GM19035 (cell line): ENCODE results near the gene ANKS1B.
"Not testable (repeated sequence)": the region's sequence is repeated elsewhere in the genome, so short reads cannot be mapped to it uniquely, and the experiment has no call there.

ENCODE experiments used
- ATAC-seq: cut with Tn5 transposase; IDR thresholded peaks from one replicate; pipeline ENCODE4 v1.9.1; 2021; ENCODE audit not compliant: unreplicated experiment

ANKS1B gene

DNA sequence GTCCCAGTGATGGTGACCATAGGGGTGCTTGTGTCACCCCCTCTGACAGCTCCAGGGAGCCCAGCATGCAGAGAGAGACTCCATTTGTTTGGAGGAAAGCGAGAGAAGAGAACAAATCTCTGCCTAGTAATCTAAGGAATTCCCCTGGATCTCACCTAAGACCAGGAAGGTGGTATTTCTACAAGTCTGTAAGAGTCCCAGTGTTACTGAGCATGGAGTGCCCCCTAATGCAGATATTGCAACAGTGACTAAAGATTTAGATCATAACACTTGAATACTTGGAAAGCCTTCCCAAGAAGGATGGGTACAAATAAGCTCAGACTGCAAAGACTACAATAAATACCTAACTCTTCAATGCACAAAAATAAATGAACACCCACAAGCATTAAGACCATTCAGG is 697.6 kb downstream of the ANKS1B start:
- ATAC-seq: no peak

DNA sequence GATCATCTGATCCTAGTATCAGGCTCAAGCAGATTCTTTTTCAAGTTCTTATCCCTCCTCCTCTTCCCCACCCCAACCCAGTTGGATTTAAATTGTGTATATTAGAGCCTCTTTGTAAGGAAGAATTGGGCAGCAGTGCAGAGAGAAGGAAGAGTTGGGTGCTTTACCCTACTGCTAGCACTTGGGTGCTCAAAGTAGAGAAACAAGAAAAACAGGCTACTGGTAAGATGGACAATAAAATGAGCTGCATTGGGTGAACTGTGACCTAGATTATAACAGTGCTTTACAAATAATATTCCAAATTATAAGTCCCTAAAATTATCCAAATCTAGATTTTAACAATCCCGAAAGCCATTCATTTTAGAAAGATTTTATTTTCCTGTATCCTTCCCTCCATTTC is 700.6 kb downstream of the ANKS1B start:
- ATAC-seq: no peak

DNA sequence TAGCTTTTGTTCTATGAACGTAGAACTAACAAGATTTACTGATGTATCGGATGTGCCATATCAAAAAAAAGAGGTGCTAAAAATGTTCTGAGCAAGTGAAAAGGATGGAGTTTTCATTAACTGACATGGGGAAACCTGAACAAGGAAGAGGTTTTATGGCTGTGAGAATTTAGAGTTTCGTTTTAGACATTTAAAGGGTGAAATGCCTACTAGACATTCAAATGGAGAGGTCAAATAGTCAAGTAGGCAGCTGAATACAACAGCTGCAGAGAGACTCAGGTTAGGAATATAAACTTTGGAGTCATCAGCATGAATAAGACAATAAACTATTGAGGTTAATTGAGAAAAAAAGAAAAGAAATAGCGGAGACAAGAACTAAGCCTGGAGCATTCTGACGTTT is 702.1 kb downstream of the ANKS1B start:
- no peak for ATAC-seq

DNA sequence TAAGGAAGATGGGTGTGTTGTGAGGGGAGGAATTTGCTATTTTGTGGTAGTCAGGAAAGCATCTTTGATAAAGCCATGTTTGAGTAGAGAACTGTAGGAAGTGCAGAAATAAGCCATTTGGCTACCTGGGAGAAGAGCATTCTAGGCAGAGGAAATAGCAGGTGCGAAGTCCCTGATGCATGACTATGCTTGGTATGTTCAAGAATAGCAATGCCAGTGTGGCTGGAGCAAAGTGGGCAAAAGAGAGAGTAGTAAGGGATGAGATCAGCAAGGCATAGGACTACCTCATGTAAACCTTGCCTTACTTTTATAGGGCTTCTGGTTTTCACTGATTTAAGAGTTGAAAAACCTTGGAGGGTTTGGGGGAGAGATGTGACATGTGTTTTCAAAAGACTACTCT is 702.6 kb downstream of the ANKS1B start:
- ATAC-seq: no peak

DNA sequence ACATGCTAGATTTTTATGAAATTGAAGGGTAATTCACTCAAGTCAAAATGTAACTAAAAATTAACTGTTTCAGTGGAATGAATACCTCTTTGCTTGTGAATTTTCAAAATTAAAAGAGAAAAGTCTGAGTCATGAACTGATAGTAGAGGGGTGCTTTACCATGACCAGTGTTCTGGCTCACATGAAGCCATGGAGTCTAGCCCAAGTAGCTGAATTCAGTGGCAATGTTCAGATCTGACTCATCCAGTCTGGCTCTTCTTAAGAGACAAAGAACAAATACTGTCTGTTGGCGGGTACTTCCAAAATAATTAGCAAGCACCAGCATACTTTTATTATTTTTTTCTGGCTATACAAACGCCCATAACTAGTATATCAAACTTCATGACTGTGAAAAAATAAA is 703.5 kb downstream of the ANKS1B start:
- ATAC-seq: peak; percentile 59

DNA sequence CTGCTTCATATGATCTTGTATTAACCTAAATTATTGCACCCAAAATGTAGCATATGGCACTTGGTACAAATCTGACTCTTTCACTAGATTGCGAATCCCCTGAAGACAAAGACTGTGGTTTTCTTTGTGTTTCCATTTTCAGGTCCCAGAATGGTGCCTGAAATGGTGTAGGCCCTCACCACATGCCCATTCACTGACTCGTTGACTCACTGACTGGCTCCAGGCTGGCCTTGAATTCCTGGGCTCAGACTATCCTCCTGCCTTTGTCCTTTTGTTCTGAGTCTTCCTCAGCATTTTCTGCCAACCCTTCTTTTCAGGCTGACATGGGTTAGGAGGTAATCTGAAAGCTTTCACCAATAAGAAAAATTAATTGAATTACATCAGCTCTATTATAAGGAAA is 705.8 kb downstream of the ANKS1B start:
- no peak for ATAC-seq

DNA sequence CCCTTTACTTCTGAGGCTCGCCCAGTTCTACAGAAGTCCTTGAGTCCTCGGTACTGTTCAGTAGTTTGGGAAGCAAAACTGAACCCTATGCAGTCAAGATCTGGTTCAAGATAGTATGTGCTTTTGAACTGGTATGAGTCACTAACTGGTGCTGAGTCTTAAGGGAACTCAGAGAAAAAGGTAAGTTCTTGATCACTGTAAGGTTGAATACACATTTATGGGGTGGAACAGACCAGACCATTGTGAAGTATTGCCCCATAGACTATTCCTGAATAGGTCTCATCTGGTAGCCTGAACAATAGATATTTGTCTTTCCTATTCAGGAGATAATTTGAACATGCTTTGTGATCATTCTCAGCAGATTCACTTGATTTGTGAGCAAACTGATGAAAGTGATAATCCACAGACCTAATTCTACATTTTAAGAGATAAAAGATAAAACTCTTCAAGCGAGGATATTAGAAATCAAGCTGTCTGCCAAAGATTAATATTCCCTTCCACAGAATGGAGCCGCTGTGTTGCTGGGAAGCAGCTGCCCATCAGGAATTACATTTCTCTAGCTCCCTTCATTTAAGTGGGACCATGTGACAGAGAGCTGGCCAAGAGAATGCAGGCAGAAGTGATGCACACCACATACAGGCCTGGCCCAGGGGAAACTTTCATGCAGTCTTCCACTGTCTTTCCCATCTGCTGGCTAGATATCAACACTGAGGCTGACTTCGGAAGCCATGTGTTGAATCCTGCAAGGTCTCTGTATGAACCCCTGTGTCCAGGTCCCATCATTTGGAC is 707.0 kb downstream of the ANKS1B start:
- no peak for ATAC-seq

DNA sequence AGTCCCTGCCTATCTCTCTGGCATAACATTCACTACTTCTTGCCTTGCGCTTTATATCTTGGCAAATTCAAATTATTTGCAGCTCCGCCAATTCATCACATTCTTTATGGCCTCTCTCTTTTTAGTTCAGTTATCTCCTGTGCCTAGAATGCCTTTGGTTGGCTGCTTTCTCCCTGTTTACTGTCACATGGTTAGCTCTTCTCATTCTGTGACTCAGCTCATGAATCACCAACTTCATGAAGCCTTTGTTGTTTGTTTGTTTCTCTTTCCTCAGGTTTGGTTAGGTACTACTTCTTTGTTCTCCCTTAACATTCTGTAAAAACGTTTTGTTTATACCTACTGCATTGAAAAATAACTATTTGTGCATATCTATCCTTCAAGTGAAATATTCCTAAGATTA is 713.7 kb downstream of the ANKS1B start:
- no peak for ATAC-seq

DNA sequence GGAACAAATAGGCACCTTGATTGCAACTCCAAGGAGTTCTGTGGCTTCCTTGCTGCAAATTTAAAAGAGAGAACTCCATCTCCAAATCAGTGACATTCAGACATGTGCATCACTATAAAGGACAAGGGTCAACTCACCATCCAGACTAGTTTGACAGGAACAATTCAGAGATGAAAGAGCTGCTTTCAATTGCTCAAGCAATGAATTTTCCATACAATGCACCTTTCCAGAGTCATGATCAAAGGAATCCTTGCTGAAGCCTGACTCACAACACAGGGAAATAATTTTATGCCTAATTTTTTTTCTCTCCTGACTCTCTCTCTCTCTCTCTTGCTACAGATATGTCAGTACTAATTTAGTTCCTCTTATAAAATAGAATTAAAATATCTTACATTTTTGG is 717.7 kb downstream of the ANKS1B start:
- no peak for ATAC-seq

DNA sequence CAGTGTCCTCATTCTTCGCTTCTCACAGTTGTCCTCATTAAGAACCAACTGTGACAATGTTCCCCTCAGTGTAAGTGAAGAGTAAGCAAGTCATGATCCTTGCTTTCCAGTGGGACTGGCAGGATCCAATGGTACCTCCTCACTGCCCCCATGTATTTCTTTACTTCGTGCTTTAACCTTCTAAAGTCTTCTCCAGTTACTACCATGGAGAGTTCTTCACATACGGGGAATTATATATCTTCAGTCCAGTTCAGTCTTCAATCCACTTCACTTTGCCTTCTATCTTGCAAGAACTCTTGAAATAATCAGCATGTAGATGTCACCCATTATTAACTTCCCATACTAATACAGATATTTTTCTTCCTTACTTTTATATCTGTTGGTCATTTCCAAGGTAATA is 719.1 kb downstream of the ANKS1B start:
- no peak for ATAC-seq

DNA sequence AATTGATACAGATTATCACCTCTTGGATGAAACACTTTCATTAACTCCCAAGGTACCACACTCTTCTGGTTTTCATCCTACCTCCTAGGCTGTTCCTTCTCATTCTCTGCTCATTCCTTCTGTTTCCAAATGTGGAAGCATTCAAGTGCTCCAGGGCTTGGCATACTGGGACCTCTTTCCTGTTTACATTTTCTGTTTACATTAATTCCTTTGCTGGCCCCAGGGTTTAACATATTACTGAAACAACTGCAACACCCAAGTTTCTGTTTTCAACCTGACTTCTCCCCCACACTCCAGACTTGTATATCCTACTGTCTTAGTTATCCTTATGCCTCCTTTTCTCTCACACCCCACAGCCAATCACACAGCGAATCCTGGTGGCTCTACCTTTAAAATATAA is 723.5 kb downstream of the ANKS1B start:
- ATAC-seq: no peak

DNA sequence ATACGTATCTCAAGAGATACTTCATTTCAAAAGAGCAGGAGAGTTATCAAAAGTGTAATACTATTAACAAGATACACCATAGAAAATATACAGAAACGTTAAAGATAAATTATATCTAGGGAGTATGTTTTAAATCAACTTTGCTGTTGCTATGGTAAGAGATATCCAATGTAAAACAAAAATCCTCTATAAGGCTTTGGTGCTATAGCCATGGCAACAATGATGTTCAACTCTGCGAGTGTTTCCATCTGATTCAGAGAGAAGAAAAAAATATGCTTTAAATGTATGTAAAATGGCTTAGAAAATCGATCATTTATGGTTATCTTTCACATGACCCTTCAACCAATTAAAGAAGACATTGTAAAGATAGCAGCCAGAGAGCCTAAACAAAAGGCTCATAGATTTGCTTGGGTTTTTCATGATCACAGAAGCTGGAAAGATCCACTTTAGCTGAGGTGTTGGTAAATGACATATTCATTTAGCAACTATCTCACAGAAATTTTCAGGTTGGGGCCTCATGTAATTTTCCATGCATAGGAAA is 724.2 kb downstream of the ANKS1B start:
- no peak for ATAC-seq

DNA sequence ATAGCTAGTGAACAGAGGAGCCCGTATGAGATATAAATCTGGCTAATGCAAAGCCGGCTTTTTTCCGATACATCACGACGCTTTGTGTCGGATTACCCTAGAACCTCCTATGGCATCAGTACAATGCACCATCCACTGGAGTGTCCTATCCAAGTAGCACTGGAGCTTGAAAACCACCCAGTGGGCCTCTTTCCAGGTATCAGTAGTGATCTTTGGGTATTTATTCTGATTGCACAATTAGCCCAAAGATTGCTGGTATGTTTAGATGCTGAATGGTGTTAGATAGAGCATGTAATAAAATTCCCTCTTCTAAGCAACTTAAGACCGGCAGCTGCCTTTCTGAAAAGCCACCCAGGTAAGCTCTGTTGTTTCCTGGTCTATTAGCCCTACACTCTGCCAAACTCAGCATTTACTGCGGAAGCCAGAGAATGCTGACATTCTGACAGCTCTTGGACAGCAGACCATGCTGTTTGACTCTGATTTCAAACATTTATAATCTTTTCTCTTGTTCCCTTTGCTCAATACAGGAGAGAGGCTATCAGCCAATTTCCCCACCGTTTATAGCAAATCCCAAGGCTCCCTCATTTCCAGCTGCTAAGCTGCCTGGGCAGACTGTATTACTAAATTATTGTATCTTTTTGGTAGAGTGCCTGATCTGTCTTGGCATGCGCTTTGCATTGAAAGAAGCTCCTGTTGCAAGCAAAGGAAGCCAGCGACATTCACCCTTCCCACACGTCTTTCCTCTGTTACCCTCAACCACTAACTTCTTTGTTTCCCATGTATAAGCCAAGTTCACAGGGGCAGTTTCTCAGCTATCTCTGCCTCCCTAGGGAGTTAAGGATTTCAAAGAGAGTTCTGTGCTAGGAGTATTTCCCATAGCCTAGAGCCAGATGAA is 725.4 kb downstream of the ANKS1B start:
- no peak for ATAC-seq

DNA sequence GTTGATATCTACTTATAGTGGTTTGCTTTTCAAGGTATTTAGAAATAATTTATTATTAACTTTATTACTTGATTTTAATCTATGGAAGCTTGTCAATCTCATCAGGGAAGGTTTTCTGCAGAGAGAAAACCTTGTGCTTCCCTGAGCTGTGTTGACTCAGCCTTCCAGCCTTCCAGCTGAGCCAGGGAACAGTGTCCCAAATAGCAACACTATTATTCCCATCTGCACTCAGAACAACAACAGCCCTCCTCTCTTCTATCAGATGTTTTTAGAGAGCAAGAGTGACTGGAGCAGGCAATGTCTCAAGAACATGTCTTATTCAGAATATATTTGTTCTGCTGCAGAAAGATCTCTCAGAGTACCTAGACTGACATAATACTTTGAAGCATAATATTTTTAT is 727.1 kb downstream of the ANKS1B start:
- ATAC-seq: no peak

DNA sequence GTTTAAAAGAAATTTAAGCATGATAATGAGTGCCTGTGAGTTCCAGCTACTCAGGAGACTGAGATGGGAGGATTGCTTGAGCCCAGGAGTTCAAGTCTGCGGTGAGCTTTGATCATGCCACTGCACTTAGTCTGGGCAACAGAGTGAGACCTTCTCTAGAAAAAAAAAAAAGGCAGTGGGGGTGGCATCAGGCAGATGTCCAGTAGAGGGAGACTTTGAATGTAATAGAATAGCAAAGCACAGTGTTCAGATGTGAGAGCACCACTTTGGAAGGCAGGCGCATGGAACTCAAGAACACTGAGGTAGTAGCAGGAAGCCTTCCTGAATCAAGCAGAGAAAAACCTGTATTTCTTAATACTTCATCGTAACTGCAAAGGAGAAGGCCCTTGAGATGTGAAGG is 731.7 kb downstream of the ANKS1B start:
- ATAC-seq: no peak

DNA sequence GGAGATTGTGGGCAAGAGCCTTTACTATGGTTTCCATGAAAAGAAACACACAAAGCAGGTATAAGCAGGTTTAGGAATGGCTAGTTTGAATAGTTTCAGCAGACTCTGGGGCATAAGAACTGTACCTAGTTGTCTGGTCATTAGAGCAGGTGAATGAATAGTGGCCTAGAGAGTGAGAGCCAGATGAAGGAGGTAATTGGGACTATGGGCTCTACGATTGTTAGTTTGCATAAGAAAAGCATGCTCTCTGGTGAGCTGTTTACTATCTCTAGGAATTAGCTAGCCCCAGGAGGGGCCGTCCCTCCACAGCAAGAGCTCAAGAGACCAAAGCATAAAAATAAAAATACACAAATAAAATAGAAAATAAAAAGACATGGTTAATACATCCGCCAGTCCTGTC is 734.6 kb downstream of the ANKS1B start:
- ATAC-seq: no peak

DNA sequence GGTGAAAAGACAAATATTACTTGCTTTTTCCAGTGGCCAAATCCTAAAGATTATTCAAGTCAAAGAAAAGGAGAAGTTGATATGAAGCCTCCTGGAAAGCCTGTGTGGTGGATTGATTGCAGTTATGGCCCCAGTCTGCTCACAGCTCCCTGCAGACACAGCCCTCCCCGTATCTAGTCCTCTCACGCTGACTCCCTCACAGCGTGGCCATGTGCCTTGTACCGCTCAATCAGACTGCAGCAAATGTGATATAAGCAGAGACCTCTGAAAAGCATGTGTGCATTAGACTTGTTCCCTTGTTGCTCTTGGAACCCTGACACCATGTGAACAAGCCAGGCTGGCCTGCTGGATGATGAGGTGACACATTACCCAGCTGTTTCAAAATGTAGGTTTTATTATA is 735.2 kb downstream of the ANKS1B start:
- ATAC-seq: no peak

DNA sequence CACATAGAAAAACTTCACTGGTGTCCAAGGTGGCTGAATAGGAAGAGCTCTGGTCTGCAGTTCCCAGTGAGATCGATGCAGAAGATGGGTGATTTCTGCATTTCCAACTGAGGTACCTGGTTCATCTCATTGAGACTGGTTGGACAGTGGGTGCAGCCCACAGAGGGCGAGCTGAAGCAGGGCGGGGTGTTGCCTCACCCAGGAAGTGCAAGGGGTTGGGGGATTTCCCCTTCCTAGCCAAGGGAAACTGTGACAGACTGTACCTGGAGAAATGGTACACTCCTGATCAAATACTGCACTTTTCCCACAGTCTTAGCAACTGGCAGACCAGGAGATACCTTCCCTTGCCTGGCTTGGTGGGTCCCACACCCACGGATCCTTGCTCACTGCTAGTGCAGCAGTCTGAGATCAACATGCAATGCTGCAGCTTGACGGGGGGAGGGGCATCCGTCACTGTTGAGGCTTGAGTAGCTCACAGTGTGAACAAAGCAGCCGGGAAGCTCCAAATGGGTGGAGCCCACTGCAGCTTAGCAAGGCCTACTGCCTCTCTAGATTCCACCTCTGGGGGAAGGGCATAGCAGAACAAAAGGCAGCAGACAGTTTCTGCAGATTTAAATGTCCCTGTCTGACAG is 746.7 kb downstream of the ANKS1B start:
- not testable (repeated sequence) for ATAC-seq

DNA sequence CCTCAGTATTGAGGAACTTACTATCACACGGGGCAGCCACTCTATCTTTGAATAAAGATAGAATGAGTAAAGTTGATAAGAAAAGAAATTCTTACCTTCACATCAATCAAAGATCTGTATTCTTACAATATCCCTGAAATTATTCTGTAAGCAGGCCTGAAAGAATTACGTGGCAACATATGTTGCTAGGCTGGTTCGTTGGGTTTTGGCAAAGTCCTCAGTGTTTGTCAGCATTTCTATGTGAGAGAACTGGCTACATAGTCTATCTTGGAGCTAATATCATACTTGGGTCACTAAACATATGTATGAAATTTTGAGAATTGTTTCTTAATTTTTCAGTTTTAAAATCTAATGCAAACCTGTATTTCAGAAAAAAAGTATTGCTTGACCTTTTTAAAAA is 749.4 kb downstream of the ANKS1B start:
- ATAC-seq: no peak

DNA sequence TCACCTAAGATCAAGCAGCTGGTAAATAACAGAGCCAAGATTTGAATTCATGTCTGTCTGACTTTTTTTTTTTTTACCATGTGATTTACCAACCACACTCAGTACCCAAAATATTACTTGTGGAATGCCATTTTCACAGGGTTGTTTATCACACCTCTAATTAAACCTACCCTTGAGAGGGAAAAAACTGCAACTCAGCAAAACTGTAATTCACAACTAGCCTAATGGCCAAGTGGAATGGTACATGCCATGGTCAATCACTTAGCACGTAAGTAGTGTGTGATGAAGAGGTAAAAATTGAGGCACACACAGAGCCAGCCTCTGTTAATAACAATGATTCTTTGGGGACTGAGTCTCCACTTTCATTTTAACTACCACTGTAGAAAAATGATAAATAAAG is 750.0 kb downstream of the ANKS1B start:
- no peak for ATAC-seq

DNA sequence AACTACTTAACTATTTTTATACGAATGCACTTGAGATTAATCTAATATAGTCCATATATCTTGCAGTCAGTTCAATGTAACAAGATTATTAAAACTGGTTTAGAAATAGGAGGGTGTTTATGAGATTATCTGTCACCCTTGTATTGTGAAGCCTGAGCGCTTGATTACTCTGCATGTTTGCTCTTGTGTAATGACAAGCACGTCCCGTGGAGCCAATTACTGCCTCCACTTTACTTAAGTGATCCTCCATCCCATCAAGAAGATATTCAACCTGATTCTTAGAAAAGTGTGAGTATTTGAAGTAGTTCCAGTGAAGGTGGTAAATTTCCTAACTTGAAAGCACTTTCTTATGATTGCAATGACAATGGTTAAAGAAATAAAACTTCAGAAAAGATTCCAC is 752.4 kb downstream of the ANKS1B start:
- no peak for ATAC-seq

DNA sequence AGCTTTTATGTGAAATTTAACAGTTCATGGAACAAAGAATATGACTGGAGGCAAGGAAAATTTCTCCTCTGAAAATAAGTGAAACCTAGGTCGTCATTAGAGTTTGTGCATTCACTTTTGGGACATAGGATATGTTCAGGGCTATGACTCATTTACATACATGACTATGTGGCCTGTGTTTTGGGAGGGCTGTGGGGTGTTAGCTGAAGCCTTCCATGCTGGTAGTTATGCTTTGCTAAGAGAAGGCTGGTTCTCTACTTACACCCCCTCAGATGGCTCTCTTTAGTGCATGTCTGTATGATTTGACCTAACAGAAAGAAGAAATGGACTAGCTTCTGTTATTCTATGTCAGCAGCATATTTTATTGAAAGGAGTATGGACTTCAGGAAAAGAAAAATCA is 753.7 kb downstream of the ANKS1B start:
- ATAC-seq: no peak
